ENCODE data around the gene CDCA5.

Gene CDCA5

DNA sequence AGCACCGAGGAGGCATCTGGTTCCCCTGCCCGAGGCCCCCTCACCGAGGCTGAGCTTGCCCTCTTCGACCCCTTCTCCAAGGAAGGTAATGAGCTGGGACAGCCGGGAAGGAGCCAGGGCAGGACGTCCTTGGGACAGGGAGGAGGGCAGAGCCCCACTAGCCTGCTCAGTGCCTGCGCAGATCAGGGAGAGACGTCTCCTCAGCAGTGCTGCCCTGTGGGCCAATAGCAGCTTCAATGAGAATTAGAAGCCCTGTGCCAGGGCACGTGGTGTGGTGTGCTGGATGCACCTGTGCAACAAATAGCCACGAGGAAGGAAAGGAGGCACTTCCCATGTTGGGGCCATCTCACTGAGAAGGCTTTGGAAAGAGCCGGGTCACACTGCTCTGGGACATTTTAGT, 48.3 kb downstream of the CDCA5 start:
- Histone ChIP-seq H3K9me2 (replicated peaks; ENCODE audit: insufficient read depth, low read length) (no peaks in the 10 kb centered on the region), H3K36me3 (ENCODE audit: low read length) (no peaks in the 10 kb centered on the region), H3K27ac (ENCODE audit: low read depth, low read length) (no peak overlapping the region), H3K4me2 (ENCODE audit: low read depth, low read length, poor library complexity, severe bottlenecking) (no peak overlapping the region), H3F3A (ENCODE audit: insufficient read depth) (peaks cover 8% of the 10 kb centered on the region), H3K27me3 (ENCODE audit: low read length) (no peaks in the 10 kb centered on the region), H3K9ac (ENCODE audit: low read length) (no peak overlapping the region), H4K20me1 (ENCODE audit: low read depth, low read length) (no peaks in the 10 kb centered on the region), H3K79me2 (ENCODE audit: insufficient read depth, low read length) (no peaks in the 10 kb centered on the region), H2AFZ (ENCODE audit: low read depth, low read length, severe bottlenecking) (no peak overlapping the region), H3K4me3 (ENCODE audit: insufficient read depth, low read length, poor library complexity, severe bottlenecking) (no peak overlapping the region), H3K9me3 (ENCODE audit: insufficient read depth, low read length) (no peaks in the 10 kb centered on the region)
- no peak for TF ChIP-seq EZH2phosphoT487 (conservative IDR thresholded peaks at IDR 0.05; ENCODE audit: low read length)
- TF ChIP-seq, protein P1, sequence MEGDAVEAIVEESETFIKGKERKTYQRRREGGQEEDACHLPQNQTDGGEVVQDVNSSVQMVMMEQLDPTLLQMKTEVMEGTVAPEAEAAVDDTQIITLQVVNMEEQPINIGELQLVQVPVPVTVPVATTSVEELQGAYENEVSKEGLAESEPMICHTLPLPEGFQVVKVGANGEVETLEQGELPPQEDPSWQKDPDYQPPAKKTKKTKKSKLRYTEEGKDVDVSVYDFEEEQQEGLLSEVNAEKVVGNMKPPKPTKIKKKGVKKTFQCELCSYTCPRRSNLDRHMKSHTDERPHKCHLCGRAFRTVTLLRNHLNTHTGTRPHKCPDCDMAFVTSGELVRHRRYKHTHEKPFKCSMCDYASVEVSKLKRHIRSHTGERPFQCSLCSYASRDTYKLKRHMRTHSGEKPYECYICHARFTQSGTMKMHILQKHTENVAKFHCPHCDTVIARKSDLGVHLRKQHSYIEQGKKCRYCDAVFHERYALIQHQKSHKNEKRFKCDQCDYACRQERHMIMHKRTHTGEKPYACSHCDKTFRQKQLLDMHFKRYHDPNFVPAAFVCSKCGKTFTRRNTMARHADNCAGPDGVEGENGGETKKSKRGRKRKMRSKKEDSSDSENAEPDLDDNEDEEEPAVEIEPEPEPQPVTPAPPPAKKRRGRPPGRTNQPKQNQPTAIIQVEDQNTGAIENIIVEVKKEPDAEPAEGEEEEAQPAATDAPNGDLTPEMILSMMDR (IDR thresholded peaks at IDR 0.05; ENCODE audit: insufficient read depth, low read length, poor library complexity, severe bottlenecking): no peak

DNA sequence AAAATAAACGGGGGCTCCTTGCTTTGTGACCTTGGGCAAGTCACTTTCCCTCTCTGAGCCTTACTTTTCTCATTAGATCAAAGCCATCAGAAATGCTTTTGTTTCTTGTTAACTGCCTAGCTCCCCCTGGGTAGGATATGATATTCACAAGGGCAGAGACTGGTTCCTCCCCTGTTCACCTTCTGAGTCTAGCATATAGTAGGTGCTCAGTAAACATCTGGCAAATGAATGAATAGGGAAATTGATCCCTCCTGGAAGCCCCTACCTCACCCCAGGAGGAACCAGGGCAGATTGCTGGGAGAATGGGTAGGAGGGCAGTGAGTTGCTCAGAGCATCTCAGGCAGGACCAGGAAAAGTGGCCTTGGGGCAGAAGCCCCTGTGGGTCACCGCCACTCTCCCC, 49.4 kb downstream of the CDCA5 start:
- no peaks in the 10 kb centered on the region for H3K9me3 ChIP-seq (ENCODE audit: insufficient read depth, low read length)
- H3K9ac ChIP-seq (ENCODE audit: low read length): no peak overlapping the region
- no peak overlapping the region for H3K4me2 ChIP-seq (ENCODE audit: low read depth, low read length, poor library complexity, severe bottlenecking)
- TF ChIP-seq, protein P1 (IDR thresholded peaks at IDR 0.05; ENCODE audit: insufficient read depth, low read length, poor library complexity, severe bottlenecking): no peak
- no peak overlapping the region for H2AFZ ChIP-seq (ENCODE audit: low read depth, low read length, severe bottlenecking)
- no peak overlapping the region for H3K27ac ChIP-seq (ENCODE audit: low read depth, low read length)
- no peaks in the 10 kb centered on the region for H3K9me2 ChIP-seq (replicated peaks; ENCODE audit: insufficient read depth, low read length)
- H3K79me2 ChIP-seq (ENCODE audit: insufficient read depth, low read length): no peaks in the 10 kb centered on the region
- no peaks in the 10 kb centered on the region for H3K27me3 ChIP-seq (ENCODE audit: low read length)
- H3F3A ChIP-seq (ENCODE audit: insufficient read depth): peaks cover 8% of the 10 kb centered on the region; the same call in 1 of the 2 replicates
- H3K4me3 ChIP-seq (ENCODE audit: insufficient read depth, low read length, poor library complexity, severe bottlenecking): no peak overlapping the region
- no peaks in the 10 kb centered on the region for H3K36me3 ChIP-seq (ENCODE audit: low read length)
- no peaks in the 10 kb centered on the region for H4K20me1 ChIP-seq (ENCODE audit: low read depth, low read length)

DNA sequence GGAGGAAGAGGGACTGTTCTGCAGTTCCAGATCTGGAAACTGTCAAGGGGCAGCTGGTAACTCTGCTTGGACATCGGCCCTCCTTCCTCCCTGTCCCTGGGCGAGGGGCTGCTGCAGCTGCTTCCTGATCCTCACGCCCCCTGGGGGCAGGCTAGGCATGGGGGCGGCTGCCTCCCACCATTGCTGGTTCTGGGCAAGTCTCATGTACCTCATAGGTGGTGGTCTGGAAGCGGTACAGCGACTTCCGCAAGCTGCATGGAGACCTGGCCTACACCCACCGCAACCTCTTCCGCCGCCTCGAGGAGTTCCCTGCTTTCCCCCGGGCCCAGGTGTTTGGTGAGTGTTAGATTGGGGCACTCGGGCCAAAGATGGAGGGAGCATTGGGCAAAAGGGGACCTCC, 51.6 kb downstream of the CDCA5 start:
- H3K4me3 ChIP-seq (ENCODE audit: insufficient read depth, low read length, poor library complexity, severe bottlenecking): no peak overlapping the region
- TF ChIP-seq, protein P1 (IDR thresholded peaks at IDR 0.05; ENCODE audit: insufficient read depth, low read length, poor library complexity, severe bottlenecking): no peak
- no peak for TF ChIP-seq EZH2phosphoT487 (conservative IDR thresholded peaks at IDR 0.05; ENCODE audit: low read length)
- H4K20me1 ChIP-seq (ENCODE audit: low read depth, low read length): no peaks in the 10 kb centered on the region
- H3K79me2 ChIP-seq (ENCODE audit: insufficient read depth, low read length): no peaks in the 10 kb centered on the region
- no peak overlapping the region for H3K4me2 ChIP-seq (ENCODE audit: low read depth, low read length, poor library complexity, severe bottlenecking)
- H3K36me3 ChIP-seq (ENCODE audit: low read length): no peaks in the 10 kb centered on the region
- H3K9ac ChIP-seq (ENCODE audit: low read length): no peak overlapping the region
- no peaks in the 10 kb centered on the region for H3K27me3 ChIP-seq (ENCODE audit: low read length)
- no peak overlapping the region for H2AFZ ChIP-seq (ENCODE audit: low read depth, low read length, severe bottlenecking)
- no peaks in the 10 kb centered on the region for H3K9me3 ChIP-seq (ENCODE audit: insufficient read depth, low read length)
- 0 out of 2 replicates have a peak, but pooled peaks cover 2% of the 10 kb centered on the region for H3F3A ChIP-seq (ENCODE audit: insufficient read depth)
- no peak overlapping the region for H3K27ac ChIP-seq (ENCODE audit: low read depth, low read length)
- no peaks in the 10 kb centered on the region for H3K9me2 ChIP-seq (replicated peaks; ENCODE audit: insufficient read depth, low read length)

Data from SU-DHL-6 (cell line).